ENCODE data around the gene LRRC56.

- TF ChIP-seq, protein P1, sequence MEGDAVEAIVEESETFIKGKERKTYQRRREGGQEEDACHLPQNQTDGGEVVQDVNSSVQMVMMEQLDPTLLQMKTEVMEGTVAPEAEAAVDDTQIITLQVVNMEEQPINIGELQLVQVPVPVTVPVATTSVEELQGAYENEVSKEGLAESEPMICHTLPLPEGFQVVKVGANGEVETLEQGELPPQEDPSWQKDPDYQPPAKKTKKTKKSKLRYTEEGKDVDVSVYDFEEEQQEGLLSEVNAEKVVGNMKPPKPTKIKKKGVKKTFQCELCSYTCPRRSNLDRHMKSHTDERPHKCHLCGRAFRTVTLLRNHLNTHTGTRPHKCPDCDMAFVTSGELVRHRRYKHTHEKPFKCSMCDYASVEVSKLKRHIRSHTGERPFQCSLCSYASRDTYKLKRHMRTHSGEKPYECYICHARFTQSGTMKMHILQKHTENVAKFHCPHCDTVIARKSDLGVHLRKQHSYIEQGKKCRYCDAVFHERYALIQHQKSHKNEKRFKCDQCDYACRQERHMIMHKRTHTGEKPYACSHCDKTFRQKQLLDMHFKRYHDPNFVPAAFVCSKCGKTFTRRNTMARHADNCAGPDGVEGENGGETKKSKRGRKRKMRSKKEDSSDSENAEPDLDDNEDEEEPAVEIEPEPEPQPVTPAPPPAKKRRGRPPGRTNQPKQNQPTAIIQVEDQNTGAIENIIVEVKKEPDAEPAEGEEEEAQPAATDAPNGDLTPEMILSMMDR (IDR thresholded peaks at IDR 0.05), result no peak
- no peak for TF ChIP-seq POLR2A (IDR thresholded peaks at IDR 0.05)
Measured at GRCh38 chr11:561148-562003, 24.0 kb downstream of the LRRC56 start.

Data from heart left ventricle (tissue), 13 donors.